ENCODE results near the gene PRC1.
A peak's percentile ranks its signal among the peaks of the same experiment; 100 is the strongest.
"Not testable (repeated sequence)": the region's sequence is repeated elsewhere in the genome, so short reads cannot be mapped to it uniquely, and the experiment has no call there.

Gene PRC1

GRCh38 chr15:90934256-90934948 is 59.9 kb downstream of the PRC1 start:
- DNase-seq (ENCODE audit: low spot score) = peak; percentile 88

DNA sequence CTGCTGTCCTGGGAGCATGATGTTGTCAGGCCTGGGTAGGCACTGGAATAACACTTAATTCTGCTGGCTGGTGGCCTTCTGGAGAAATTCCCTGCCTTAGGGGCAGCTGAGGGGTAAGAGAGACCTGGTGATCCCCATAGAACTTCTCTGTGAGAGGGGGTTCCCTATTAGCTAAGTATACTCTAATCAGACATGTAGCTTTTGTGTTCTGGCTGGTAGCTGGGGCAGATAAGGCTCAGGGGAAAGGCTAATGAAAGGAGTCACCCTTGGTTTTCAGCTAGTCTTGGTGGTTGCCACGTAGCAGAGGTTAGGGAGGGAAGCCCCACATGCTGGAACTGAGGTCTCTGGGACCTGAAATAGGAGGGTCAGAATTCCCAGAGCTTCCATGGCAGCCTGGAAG is 61.0 kb downstream of the PRC1 start:
- DNase-seq (ENCODE audit: low spot score) = no peak

DNA sequence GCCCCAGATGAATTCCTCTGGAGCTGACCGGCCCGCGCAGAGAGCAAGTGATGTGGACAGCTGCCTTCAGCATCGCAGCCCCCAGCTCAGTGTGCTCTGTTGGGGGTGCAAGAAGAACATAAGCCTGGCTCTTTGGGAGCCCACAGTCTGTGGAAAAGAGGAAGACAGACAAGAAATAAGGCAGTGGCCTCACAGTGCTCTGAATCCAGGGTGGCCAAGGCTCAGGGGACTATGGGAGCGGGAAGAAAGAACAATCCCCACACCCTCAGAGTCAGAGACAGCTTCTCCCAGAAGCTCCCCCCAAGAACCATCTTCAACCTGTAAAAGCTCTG is 61.7 kb downstream of the PRC1 start:
- no peak for DNase-seq (ENCODE audit: low spot score)

GRCh38 chr15:90931828-90932659 is 62.3 kb downstream of the PRC1 start, which contains the start of gene HDDC3:
Gene HDDC3 (minus strand): TSS chr15:90932549. CDS start chr15:90932540, 9 bp downstream.
- peak; percentile 88 for DNase-seq (ENCODE audit: low spot score)

- no peak for DNase-seq (ENCODE audit: low spot score)
Observed at GRCh38 chr15:90931575-90931827, 62.8 kb downstream of the PRC1 start.

- no peak for DNase-seq (ENCODE audit: low spot score)
Observed at GRCh38 chr15:90930861-90931574, 63.3 kb downstream of the PRC1 start.

DNA sequence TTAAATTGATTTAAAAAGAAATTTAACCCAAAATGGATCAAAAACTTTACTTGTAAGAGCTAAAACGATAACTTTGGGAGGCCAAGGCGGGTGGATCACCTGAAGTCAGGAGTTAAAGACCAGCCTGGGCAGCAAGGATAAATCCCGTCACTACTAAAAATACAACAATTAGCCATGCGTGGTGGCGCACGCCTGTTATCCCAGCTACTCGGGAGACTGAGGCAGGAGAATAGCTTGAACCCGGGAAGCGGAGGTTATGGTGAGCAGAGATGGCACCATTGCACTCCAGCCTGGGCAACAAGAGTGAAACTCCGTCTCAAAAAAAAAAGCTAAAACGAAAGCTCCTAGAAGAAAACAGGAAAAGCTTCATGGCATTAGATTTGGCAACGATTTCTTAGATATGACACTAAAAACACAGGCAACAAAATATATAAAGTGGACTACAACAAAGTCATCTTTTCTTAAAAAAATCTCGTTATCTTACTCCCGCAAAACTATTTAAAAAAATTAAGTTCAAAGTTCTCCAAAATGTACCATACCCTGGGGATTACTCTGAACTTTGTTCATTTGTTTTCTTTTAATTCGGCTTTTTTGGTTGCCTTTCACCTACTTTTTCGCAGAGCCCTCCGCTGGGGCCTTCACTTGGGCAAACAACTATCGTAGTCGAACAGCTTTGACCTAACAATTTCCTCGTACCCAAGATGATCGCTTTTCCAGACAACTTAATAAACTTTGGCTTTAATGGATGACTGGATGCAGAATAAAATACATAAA is 64.9 kb downstream of the PRC1 start:
- no peak for DNase-seq (ENCODE audit: low spot score)

DNA sequence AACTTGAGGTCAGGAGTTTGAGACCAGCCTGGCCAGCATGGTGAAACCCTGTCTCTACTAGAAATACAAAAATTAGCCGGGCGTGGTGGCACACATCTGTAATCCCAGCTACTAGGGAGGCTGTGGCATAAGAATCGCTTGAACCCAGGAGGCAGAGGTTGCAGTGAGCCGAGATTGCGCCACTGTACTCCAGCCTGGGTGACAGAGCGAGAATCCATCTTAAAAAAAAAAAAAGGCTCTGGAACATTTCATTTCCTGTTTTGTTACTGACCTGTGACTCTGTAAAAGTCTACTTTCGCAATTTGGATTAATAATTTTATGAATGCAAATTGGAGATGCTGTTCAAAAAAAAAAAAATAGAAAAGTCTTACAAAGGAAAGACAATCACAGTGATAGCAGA is 66.2 kb downstream of the PRC1 start:
- not testable (repeated sequence) for DNase-seq (ENCODE audit: low spot score)

DNA sequence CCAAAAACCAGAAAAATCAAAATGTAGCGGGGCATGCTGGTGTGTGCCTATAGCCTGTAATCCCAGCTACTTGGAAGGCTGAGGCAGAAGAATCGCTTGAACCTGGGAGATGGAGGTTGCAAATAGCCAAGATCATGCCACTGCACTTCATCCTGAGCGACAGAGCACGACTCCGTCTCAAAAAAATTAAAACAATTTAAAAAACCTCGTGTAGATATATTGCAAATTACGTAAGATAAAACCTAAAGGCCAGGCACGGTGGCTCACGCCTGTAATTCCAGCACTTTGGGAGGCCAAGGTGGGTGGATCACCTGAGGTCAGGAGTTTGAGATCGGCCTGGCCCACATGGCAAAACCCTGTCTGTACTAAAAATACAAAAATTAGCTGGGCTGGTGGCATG is 67.6 kb downstream of the PRC1 start:
- not testable (repeated sequence) for DNase-seq (ENCODE audit: low spot score)

DNA sequence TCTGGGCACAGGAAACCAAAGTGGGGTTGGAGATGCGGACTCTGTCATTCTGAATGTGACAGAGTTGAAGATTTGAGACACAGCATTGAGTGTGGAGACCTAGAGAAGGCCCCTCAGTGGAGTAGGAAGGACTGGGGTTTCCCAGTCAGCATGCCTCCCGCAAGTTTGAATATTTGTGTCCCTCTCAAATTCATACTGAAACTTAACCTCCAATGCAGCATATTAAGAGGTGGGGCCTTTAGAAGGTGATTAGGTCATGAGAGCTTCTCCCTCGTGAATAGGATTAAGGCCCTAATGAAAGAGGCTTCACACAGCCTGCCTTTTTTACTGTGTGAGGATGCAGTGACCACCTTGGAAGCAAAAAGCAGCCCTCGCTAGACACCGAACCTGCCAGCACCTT is 70.0 kb downstream of the PRC1 start:
- DNase-seq (ENCODE audit: low spot score) = no peak

DNA sequence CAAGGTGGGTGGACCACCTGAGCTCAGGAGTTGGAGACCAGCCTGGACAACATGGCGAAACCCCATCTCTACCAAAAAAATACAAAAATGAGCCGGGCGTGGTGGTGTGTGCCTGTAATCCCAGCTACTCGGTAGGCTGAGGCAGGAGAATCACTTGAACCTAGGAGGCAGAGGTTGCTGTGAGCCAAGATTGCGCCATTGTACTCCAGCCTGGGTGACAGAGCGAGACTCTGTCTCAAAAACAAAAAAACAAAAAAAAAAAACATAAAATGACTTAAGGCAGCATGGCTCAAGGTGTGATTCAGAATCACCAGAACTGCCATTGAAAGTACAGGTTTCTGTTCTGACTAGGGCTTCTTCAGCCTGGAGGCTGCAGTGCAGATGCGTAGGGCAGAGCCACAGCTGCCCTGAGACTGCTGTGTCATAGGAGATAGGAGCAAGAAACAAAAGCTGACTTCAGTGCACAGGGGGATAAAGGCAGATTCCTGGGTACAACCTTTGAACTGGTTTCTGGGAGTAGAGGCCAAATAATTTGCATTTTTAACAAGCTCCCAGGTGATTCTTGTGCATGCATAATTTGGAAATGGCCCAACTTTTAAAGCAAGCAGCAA is 71.5 kb downstream of the PRC1 start:
- not testable (repeated sequence) for DNase-seq (ENCODE audit: low spot score)

GRCh38 chr15:90921887-90922286 is 72.4 kb downstream of the PRC1 start:
- no peak for DNase-seq (ENCODE audit: low spot score)

DNA sequence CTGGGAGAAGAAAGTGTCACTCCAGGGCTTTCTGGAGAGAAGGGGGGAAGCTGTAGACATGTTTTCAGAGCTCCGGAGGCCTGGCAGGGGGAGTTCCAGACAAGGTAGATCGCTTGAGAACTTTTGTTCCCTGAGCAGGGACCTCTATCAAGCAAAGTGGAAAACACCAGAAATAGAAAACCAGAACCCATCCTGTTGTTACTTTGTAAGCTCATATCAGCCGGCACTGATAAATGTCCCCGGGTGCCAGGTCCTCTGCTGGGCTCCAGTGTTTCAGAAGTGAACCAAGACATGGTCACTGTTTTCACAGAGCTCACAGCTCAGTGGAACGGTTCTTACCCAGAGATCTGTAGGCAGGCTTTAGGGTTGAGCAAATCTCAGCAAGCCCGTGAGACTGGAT is 75.5 kb downstream of the PRC1 start:
- no peak for DNase-seq (ENCODE audit: low spot score)

GRCh38 chr15:90918034-90918788 is 76.1 kb downstream of the PRC1 start:
- DNase-seq (ENCODE audit: low spot score) = no peak

DNA sequence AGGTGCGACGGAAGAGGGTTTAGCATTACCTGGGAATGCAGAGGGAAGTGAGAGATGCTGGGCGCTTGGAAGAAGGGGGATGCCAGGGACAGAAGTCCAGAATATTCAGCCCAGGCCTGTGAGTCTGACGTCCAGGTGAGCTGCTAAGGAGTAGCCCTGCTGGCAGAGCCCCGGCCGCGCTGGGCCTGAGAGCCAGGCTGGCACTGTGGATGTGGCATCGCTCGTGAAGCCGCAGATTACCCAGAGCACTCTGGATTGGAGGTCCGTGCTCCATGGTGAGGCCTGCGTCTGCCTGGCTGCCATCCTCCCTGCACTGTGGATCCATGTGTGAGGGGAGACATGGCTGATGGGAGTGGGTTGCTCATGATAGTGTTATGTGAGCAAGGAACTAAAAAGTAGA is 76.8 kb downstream of the PRC1 start:
- DNase-seq (ENCODE audit: low spot score) = no peak

- no peak for DNase-seq (ENCODE audit: low spot score)
Observed at GRCh38 chr15:90916461-90916860, 77.9 kb downstream of the PRC1 start.
